Neural cell (in vitro differentiated cells): ENCODE results near the gene ANHX. TPM values are rescaled to one million over a fixed set of nuclear protein-coding genes. Genes with fewer than 3 reads are reported as not detected.

Experiments
- H2AFZ ChIP-seq: fragments of 200-600, 300-800 bp; sonication (generic), shearing (Covaris generic); 2 replicates; pipeline ENCODE4 v1.6.0; 2014; ENCODE audit warnings: low read depth, mild to moderate bottlenecking, antibody characterized with exemption, low read length, moderate library complexity
- H3F3A ChIP-seq: fragments of 200-600 bp; shearing (Covaris generic); 2 replicates; pipeline ENCODE4 v1.6.1; 2016; ENCODE audit warnings: mild to moderate bottlenecking, moderate library complexity, mixed read lengths, antibody characterized with exemption, low read length; ENCODE audit not compliant: insufficient read depth, poor library complexity, severe bottlenecking
- H3K27ac ChIP-seq: fragments of 200-600, 300-800 bp; sonication (generic), shearing (Covaris generic); 2 replicates; pipeline ENCODE4 v1.5.1; 2014; ENCODE audit warnings: mild to moderate bottlenecking, low read length, moderate library complexity
- H3K27me3 ChIP-seq: fragments of 300-800, 200-600 bp; sonication (generic), shearing (Covaris generic); 2 replicates; pipeline ENCODE4 v1.6.0; 2014; ENCODE audit warnings: mild to moderate bottlenecking, low read depth, low read length, moderate library complexity; ENCODE audit not compliant: insufficient read depth
- H3K36me3 ChIP-seq: fragments of 300-800, 200-600 bp; sonication (generic), shearing (Covaris generic); 2 replicates; pipeline ENCODE4 v1.5.1; 2014; ENCODE audit warnings: mild to moderate bottlenecking, antibody characterized with exemption, low read length, moderate library complexity; ENCODE audit not compliant: insufficient read depth
- H3K4me2 ChIP-seq: fragments of 300-800, 200-600 bp; sonication (generic), shearing (Covaris generic); 2 replicates; pipeline ENCODE4 v1.6.0; 2014; ENCODE audit warnings: mild to moderate bottlenecking, low read length
- H3K4me3 ChIP-seq: fragments of 300-800, 200-600 bp; sonication (generic), shearing (Covaris generic); 2 replicates; pipeline ENCODE4 v1.5.1; 2014; ENCODE audit warnings: mild to moderate bottlenecking, low read length, moderate library complexity
- H3K79me2 ChIP-seq: fragments of 200-600 bp; shearing (Covaris generic); replicated peaks from 2 replicates; pipeline ENCODE4 v1.6.0; 2014; ENCODE audit warnings: mild to moderate bottlenecking, low read length, moderate library complexity; ENCODE audit not compliant: insufficient read depth
- H3K9ac ChIP-seq: fragments of 300-800, 200-600 bp; sonication (generic), shearing (Covaris generic); 2 replicates; pipeline ENCODE4 v1.6.1; 2016; ENCODE audit warnings: mild to moderate bottlenecking, low read length, mixed read lengths
- H3K9me2 ChIP-seq: fragments of 200-600 bp; shearing (Covaris generic); 2 replicates; pipeline ENCODE4 v1.6.1; 2016; ENCODE audit warnings: mild to moderate bottlenecking, low read length, mixed read lengths; ENCODE audit not compliant: insufficient read depth
- H3K9me3 ChIP-seq: fragments of 200-600, 300-800 bp; sonication (generic), shearing (Covaris generic); 2 replicates; pipeline ENCODE4 v1.6.1; 2016; ENCODE audit warnings: mild to moderate bottlenecking, mixed run types, low read length, moderate library complexity, mixed read lengths
- H4K20me1 ChIP-seq: fragments of 200-600 bp; shearing (Covaris generic); 2 replicates; pipeline ENCODE4 v1.6.1; 2016; ENCODE audit warnings: mild to moderate bottlenecking, mixed run types; ENCODE audit not compliant: insufficient read depth
- EP300 ChIP-seq: fragments of 450-650 bp; conservative IDR thresholded peaks from 2 replicates; pipeline ENCODE4 v1.6.1; 2014; ENCODE audit warnings: antibody characterized with exemption, mild to moderate bottlenecking, moderate library complexity; ENCODE audit not compliant: poor library complexity, severe bottlenecking
- EZH2 ChIP-seq: fragments of 200-600, 300-800 bp; shearing (Covaris generic), sonication (generic); IDR thresholded peaks from 2 replicates; pipeline ENCODE4 v1.6.1; 2014; ENCODE audit warnings: antibody characterized with exemption, low read length, borderline replicate concordance, mild to moderate bottlenecking; ENCODE audit not compliant: insufficient read depth, poor library complexity, severe bottlenecking
- MXI1 ChIP-seq: fragments of 450-650 bp; conservative IDR thresholded peaks from 2 replicates; pipeline ENCODE4 v1.6.1; 2014; ENCODE audit warnings: antibody characterized with exemption, mild to moderate bottlenecking; ENCODE audit not compliant: poor library complexity, severe bottlenecking
- POLR2AphosphoS5 ChIP-seq: IDR thresholded peaks from 2 replicates; pipeline ENCODE4 v1.6.1; 2012
- RAD21 ChIP-seq: fragments of 450-650 bp; conservative IDR thresholded peaks from 2 replicates; pipeline ENCODE4 v1.6.1; 2014; ENCODE audit warnings: antibody characterized with exemption, mild to moderate bottlenecking, moderate library complexity
- SMC3 ChIP-seq: fragments of 450-650 bp; conservative IDR thresholded peaks from 2 replicates; pipeline ENCODE4 v1.6.1; 2014; ENCODE audit warnings: antibody characterized with exemption, mild to moderate bottlenecking, moderate library complexity; ENCODE audit not compliant: poor library complexity
- TAF1 ChIP-seq: IDR thresholded peaks from 2 replicates; pipeline ENCODE4 v1.6.1; 2012; ENCODE audit warnings: low read depth
- polyA plus RNA-seq: library from polyadenylated mRNA; depleted of rRNA; stranded (reverse); fragments of >200 nt; gene quantifications from 2 replicates; pipeline ENCODE4 v1.2.3, GENCODE V29; 2014
- TF ChIP-seq, protein P1 (sequence below): IDR thresholded peaks from 2 replicates; pipeline ENCODE4 v1.6.1; 2012; ENCODE audit warnings: borderline replicate concordance
- TF ChIP-seq, protein P2 (sequence below): fragments of 450-650 bp; IDR thresholded peaks from 2 replicates; pipeline ENCODE4 v1.5.1; 2014; ENCODE audit warnings: antibody characterized with exemption, mild to moderate bottlenecking, moderate library complexity; ENCODE audit not compliant: poor library complexity, severe bottlenecking

ANHX gene
- polyA plus RNA-seq, 1 donor from 2014 or later, result not detected

DNA sequence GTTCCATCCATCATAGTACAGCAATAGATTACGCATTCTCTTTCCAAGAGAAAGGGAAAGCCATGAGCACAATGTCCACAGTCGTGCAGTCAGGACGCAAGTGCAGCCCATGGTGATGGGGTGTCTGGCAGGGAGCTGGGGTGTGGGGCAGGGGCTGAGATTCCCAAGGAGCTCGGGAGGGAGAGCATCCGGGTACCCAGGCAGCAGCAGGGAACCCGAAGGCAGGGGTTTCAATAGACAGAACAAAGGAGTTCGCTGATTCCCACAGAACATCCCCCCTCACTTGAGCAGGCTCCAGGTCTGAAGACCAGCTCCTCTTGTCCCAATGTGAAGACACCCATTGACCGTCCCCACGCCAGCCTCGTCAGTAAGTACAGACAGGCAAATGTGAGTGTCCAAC lies 13.5 kb downstream of the ANHX start:
- Histone ChIP-seq H3F3A (no peaks in the 10 kb centered on the region), H3K9me3 (peaks cover 39% of the 10 kb centered on the region), H3K9me2 (no peaks in the 10 kb centered on the region), H3K36me3 (no peaks in the 10 kb centered on the region), H3K27ac (no peak overlapping the region), H3K4me2 (no peak overlapping the region), H3K9ac (no peak overlapping the region), H3K27me3 (no peaks in the 10 kb centered on the region), H4K20me1 (no peaks in the 10 kb centered on the region), H2AFZ (no peak overlapping the region), H3K79me2 (no peaks in the 10 kb centered on the region), H3K4me3 (no peak overlapping the region)
- TF ChIP-seq TAF1 (no peak), EP300 (no peak), SMC3 (no peak), MXI1 (no peak), POLR2AphosphoS5 (no peak), EZH2 (no peak), RAD21 (no peak)
- TF ChIP-seq, protein P1, sequence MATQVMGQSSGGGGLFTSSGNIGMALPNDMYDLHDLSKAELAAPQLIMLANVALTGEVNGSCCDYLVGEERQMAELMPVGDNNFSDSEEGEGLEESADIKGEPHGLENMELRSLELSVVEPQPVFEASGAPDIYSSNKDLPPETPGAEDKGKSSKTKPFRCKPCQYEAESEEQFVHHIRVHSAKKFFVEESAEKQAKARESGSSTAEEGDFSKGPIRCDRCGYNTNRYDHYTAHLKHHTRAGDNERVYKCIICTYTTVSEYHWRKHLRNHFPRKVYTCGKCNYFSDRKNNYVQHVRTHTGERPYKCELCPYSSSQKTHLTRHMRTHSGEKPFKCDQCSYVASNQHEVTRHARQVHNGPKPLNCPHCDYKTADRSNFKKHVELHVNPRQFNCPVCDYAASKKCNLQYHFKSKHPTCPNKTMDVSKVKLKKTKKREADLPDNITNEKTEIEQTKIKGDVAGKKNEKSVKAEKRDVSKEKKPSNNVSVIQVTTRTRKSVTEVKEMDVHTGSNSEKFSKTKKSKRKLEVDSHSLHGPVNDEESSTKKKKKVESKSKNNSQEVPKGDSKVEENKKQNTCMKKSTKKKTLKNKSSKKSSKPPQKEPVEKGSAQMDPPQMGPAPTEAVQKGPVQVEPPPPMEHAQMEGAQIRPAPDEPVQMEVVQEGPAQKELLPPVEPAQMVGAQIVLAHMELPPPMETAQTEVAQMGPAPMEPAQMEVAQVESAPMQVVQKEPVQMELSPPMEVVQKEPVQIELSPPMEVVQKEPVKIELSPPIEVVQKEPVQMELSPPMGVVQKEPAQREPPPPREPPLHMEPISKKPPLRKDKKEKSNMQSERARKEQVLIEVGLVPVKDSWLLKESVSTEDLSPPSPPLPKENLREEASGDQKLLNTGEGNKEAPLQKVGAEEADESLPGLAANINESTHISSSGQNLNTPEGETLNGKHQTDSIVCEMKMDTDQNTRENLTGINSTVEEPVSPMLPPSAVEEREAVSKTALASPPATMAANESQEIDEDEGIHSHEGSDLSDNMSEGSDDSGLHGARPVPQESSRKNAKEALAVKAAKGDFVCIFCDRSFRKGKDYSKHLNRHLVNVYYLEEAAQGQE, result no peak
- TF ChIP-seq, protein P2, sequence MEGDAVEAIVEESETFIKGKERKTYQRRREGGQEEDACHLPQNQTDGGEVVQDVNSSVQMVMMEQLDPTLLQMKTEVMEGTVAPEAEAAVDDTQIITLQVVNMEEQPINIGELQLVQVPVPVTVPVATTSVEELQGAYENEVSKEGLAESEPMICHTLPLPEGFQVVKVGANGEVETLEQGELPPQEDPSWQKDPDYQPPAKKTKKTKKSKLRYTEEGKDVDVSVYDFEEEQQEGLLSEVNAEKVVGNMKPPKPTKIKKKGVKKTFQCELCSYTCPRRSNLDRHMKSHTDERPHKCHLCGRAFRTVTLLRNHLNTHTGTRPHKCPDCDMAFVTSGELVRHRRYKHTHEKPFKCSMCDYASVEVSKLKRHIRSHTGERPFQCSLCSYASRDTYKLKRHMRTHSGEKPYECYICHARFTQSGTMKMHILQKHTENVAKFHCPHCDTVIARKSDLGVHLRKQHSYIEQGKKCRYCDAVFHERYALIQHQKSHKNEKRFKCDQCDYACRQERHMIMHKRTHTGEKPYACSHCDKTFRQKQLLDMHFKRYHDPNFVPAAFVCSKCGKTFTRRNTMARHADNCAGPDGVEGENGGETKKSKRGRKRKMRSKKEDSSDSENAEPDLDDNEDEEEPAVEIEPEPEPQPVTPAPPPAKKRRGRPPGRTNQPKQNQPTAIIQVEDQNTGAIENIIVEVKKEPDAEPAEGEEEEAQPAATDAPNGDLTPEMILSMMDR, result no peak

DNA sequence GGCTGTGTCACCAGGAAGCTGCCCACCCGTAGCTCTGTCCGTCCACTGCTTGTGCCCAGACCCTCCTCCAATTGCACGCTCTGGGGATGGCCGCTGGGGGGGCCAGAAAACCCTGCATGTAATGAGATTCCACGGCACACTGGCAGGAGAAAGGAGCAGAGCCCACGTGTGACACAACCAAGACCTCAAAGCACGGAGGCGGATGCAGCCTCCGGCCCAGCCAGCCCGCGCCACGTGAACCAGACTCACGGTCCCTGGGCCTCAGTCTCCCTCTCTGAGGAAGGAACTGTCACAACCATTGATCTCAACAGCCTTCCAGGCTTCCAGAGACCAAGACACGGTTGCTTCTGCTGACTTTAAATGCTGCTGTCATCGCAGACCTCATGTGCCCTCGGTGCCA lies 14.4 kb downstream of the ANHX start:
- TF ChIP-seq POLR2AphosphoS5 (no peak), MXI1 (no peak), EP300 (no peak), RAD21 (no peak), SMC3 (no peak), EZH2 (no peak), TAF1 (no peak)
- TF ChIP-seq, protein P1, result no peak
- TF ChIP-seq, protein P2, result no peak
- H3K36me3 ChIP-seq, result no peaks in the 10 kb centered on the region
- no peak overlapping the region for H3K9ac ChIP-seq
- H3K27ac ChIP-seq, result no peak overlapping the region
- H3K4me2 ChIP-seq, result no peak overlapping the region
- H3K9me3 ChIP-seq, result peaks cover 31% of the 10 kb centered on the region
- no peaks in the 10 kb centered on the region for H3K27me3 ChIP-seq
- no peak overlapping the region for H2AFZ ChIP-seq
- H3F3A ChIP-seq, result no peaks in the 10 kb centered on the region
- H3K9me2 ChIP-seq, result no peaks in the 10 kb centered on the region
- no peak overlapping the region for H3K4me3 ChIP-seq
- H4K20me1 ChIP-seq, result no peaks in the 10 kb centered on the region
- H3K79me2 ChIP-seq, result no peaks in the 10 kb centered on the region
